ENCODE results near the gene PRLR.
A peak's percentile ranks its signal among the peaks of the same experiment; 100 is the strongest.

PRLR gene

GRCh38 chr5:35230038-35230611 is at the start of gene PRLR:
Gene PRLR (minus strand): TSS chr5:35230487. CDS start chr5:35089620, 140,867 bp downstream.
- TF ChIP-seq CTCF (IDR thresholded peaks at IDR 0.05; ENCODE audit: low read depth, low read length, missing control alignments): no peak
- Histone ChIP-seq H3K27ac (no peak within 1 kb of the TSS), H3K27me3 (replicated peaks) (peaks cover 45% of the 10 kb centered on the region), H3K36me3 (replicated peaks) (no peaks in the 10 kb centered on the region), H3K4me3 (ENCODE audit: low read depth, low read length) (peak within 1 kb of the TSS; percentile 31)
- peak; percentile 3 for DNase-seq
- in situ Hi-C loops (cut with HindIII; ENCODE audit: low pct_ligation_motif_present, low sequenced_read_pairs): no loop called here

- in situ Hi-C loops (cut with HindIII; ENCODE audit: low pct_ligation_motif_present, low sequenced_read_pairs): no loop called here
- no peak for TF ChIP-seq CTCF (IDR thresholded peaks at IDR 0.05; ENCODE audit: low read depth, low read length, missing control alignments)
- H3K4me3 ChIP-seq (ENCODE audit: low read depth, low read length): no peak overlapping the region
- DNase-seq: peak; percentile 6
- H3K27me3 ChIP-seq (replicated peaks): no peaks in the 10 kb centered on the region
- no peaks in the 10 kb centered on the region for H3K36me3 ChIP-seq (replicated peaks)
- H3K27ac ChIP-seq: no peak overlapping the region
These were observed 44.7 kb upstream of the PRLR start for GRCh38 chr5:35274839-35275509.

GRCh38 chr5:35269006-35269405 is 38.7 kb upstream of the PRLR start:
- H3K27me3 ChIP-seq (replicated peaks): no peaks in the 10 kb centered on the region
- in situ Hi-C loops (cut with HindIII; ENCODE audit: low pct_ligation_motif_present, low sequenced_read_pairs): no loop called here
- DNase-seq: no peak

GRCh38 chr5:35266276-35266675 is 36.0 kb upstream of the PRLR start:
- no peak overlapping the region for H3K27ac ChIP-seq
- H3K4me3 ChIP-seq (ENCODE audit: low read depth, low read length): no peak overlapping the region
- no peaks in the 10 kb centered on the region for H3K27me3 ChIP-seq (replicated peaks)
- no peaks in the 10 kb centered on the region for H3K36me3 ChIP-seq (replicated peaks)
- in situ Hi-C loops (cut with HindIII; ENCODE audit: low pct_ligation_motif_present, low sequenced_read_pairs): no loop called here
- no peak for DNase-seq
- TF ChIP-seq CTCF (IDR thresholded peaks at IDR 0.05; ENCODE audit: low read depth, low read length, missing control alignments): no peak

More at GRCh38 chr5:35269006-35269405, 38.7 kb upstream of the PRLR start:
- H3K4me3 ChIP-seq (ENCODE audit: low read depth, low read length): no peak overlapping the region
- H3K27ac ChIP-seq: no peak overlapping the region
- TF ChIP-seq CTCF (IDR thresholded peaks at IDR 0.05; ENCODE audit: low read depth, low read length, missing control alignments): no peak
- H3K36me3 ChIP-seq (replicated peaks): no peaks in the 10 kb centered on the region

- no peaks in the 10 kb centered on the region for H3K27me3 ChIP-seq (replicated peaks)
- no peak for DNase-seq
- H3K36me3 ChIP-seq (replicated peaks): no peaks in the 10 kb centered on the region
- no peak for TF ChIP-seq CTCF (IDR thresholded peaks at IDR 0.05; ENCODE audit: low read depth, low read length, missing control alignments)
- no peak overlapping the region for H3K4me3 ChIP-seq (ENCODE audit: low read depth, low read length)
- in situ Hi-C loops (cut with HindIII; ENCODE audit: low pct_ligation_motif_present, low sequenced_read_pairs): no loop called here
- no peak overlapping the region for H3K27ac ChIP-seq
These were observed 34.2 kb upstream of the PRLR start for GRCh38 chr5:35264509-35264908.
